ENCODE measurements around the gene SND1. TPM values are rescaled to one million over a fixed set of nuclear protein-coding genes. Genes with fewer than 3 reads are reported as not detected.

The SND1 gene
- total RNA-seq, 1 donor = 202 TPM

- no peak overlapping the region for H3K4me3 ChIP-seq (ENCODE audit: low read depth, low read length)
- no peak for TF ChIP-seq CTCF (IDR thresholded peaks at IDR 0.05; ENCODE audit: insufficient read depth, low read length)
Measured at GRCh38 chr7:127870231-127870907, 218.4 kb downstream of the SND1 start.

DNA sequence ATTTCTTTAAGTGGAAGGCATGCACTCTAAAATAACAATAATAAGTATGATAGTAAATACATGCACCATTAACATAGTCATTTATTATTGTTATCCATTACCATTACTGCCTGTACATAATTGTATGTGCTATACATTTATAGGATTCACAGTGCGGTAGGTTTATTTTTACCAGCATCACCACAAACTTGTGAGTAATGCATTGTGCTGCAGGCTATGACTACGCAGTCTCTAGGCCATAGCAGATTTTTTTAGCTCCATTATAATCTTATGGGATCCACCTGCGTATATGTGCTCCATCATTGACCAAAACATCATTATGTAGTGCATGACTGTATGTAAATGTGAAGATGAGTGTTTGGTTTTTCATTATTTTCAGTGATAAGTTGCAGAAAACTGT, 219.2 kb downstream of the SND1 start:
- no peak for TF ChIP-seq CTCF (IDR thresholded peaks at IDR 0.05; ENCODE audit: insufficient read depth, low read length)

More at GRCh38 chr7:127870231-127870907, 218.4 kb downstream of the SND1 start:
- DNase-seq (ENCODE audit: low read depth) = no peak

GRCh38 chr7:127872122-127872521, 220.1 kb downstream of the SND1 start:
- no peak for DNase-seq (ENCODE audit: low read depth)
- no peak for TF ChIP-seq CTCF (IDR thresholded peaks at IDR 0.05; ENCODE audit: insufficient read depth, low read length)
- H3K4me3 ChIP-seq (ENCODE audit: low read depth, low read length) = no peak overlapping the region

More for the DNA sequence above, 219.2 kb downstream of the SND1 start:
- no peak for DNase-seq (ENCODE audit: low read depth)
- H3K4me3 ChIP-seq (ENCODE audit: low read depth, low read length) = no peak overlapping the region

DNA sequence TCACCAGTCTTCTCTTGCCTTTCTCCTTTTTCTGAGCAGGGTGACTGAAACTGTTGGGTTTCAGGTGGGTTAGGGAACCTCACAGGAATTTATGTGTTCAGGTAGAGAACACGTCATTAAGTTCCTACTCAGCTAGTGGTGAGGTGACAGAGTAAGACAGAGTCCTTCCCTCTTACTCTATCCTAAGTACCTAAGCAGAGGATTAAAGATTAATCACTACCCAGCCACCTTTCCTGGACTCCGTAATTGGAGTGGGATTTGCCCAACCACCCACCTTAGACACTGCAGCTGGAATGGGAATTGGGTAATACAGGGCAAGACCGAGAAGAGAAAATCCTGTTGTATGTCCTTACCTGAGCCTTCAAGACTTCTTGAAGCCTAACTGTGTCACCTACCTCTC, 221.2 kb downstream of the SND1 start:
- no peak for TF ChIP-seq CTCF (IDR thresholded peaks at IDR 0.05; ENCODE audit: insufficient read depth, low read length)
- no peak for DNase-seq (ENCODE audit: low read depth)
- no peak overlapping the region for H3K4me3 ChIP-seq (ENCODE audit: low read depth, low read length)

DNA sequence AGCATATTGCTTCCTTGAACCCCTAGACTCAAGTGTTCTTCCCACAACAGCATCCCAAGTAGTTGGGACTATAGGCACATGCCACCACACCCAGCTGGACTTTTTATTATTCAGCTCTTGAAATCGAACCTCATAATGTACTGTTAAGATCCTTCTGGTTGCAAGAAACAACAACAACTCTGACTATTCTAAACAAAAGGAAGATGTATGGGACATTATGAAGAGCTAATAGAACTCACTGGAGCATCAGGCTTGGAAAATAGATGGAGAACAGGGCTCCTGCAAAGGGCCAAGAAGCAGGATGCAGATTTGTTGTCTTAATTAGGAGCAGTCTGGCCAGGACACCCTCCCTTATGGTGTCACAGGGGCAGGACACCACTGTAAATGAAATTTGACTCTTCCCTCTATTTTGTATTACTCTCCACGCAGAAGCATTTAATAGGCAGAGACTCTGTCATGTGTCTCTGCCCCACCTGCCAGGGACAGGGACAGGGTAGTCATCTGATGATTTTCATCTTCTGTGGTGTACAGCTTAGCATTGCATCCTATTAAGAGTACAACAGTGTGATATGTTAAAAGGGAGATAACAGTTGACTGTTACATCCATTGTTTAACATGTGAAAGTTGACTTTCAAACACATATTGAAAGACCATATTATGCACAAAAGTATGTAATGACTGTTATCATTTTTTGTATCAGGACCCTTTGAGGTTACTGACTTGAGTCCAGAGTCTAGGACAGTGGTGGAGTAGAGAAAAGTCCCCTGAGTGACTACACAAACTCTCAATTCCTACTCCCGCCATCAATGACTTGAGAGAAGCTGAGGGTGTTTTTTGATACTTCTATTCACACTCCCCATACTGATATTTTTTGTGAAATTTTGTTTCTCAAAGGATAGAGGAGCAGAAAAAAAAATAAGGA, 222.0 kb downstream of the SND1 start:
- DNase-seq (ENCODE audit: low read depth) = no peak
- no peak overlapping the region for H3K4me3 ChIP-seq (ENCODE audit: low read depth, low read length)
- no peak for TF ChIP-seq CTCF (IDR thresholded peaks at IDR 0.05; ENCODE audit: insufficient read depth, low read length)

DNA sequence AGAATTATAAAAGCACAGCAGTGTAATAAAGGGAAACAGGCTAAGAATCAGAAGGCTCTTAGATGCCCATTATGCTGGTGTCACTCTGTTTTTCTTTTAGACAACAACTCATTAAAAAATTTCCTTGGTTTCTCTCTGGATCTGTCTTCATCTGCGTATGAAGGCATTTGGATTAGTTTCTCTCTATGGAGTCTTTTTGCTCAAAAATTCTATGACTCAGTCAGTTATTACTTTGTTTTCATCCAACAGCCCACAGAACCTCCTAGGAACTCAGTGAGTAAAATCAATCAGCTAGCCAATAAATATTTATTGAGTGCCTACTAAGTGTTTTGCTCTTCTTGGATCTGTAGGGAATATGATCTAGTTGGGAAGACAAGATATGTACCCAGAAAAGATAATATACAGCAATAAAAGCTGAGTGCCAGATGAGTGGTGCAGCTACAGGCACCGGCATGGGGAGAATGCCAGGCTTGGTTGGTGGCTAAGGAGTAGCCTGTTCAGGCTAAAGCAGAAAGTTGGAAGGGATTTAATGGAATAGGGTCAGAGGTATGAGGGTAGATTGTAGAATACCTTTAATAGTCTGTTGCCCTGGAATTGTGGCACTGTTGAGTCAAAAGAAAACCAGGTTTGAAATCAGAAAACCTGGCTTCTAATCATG, 223.1 kb downstream of the SND1 start:
- peak; percentile 35 for DNase-seq (ENCODE audit: low read depth)
- H3K4me3 ChIP-seq (ENCODE audit: low read depth, low read length) = no peak overlapping the region
- no peak for TF ChIP-seq CTCF (IDR thresholded peaks at IDR 0.05; ENCODE audit: insufficient read depth, low read length)
